ENCODE data around the gene HYLS1.

The HYLS1 gene

DNA sequence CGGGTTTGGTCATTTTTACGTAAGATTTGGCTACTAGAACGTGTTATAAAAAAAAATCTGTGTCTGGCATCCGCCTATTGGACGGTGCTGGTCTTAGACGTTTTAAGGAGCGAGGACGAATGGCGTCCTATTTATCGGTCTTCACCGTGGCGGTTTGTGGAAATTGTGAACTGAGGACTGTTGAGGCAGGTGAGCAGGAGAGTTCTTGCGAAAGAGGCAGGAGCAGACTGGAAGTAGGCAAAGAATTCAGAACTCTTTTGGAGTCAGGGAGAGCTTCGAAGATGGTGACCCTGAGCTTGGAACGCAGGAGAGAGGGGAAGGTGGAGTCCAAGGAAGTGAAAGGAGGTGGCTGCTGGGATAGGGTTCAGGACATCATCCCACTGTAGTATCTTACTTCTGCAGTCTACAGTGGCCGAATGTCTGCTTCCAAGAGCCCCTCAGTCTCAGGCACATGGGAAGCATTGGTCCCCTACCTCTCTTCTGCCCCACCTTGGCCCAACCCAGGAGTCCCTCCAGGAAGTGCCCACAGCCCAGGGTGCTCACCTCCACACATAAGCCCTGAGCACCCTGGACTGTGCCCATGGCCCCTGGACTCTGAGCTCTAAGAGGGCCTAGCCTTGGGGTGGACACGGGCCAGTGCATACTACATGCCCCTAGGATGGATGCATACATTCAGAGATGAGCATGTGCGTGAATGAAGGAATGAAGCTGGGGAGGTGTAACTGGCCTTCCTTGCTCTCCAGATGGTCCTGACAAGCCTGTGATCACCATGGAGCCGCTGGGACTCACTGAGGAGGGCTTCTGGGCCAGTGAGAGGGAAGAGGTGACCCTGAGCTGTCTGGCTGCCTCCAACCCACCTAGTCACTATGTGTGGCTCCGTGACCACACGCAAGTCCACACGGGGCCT lies 62.1 kb downstream of the HYLS1 start:
- no peak for DNase-seq (ENCODE audit: low read depth in 2 of 2)

GRCh38 chr11:125950178-125950490 lies 62.7 kb downstream of the HYLS1 start:
- no peak for DNase-seq (ENCODE audit: low read depth in 2 of 2)
